ENCODE measurements around the gene CCR5AS.
"Not testable (repeated sequence)": the region's sequence is repeated elsewhere in the genome, so short reads cannot be mapped to it uniquely, and the experiment has no call there.

Gene CCR5AS

GRCh38 chr3:46429250-46429649 lies 22.4 kb upstream of the CCR5AS start:
- TF ChIP-seq CTCF (IDR thresholded peaks at IDR 0.05): no peak

GRCh38 chr3:46427916-46428833 lies 21.3 kb upstream of the CCR5AS start:
- Mint-ChIP-seq H3K36me3 (peaks cover 0 to 2% of the 10 kb centered on the region in 2 donors), H3K4me3 (no peak overlapping the region), H3K9me3 (peaks cover 11 to 19% (median 15%) of the 10 kb centered on the region in 7 donors), H3K27me3 (ENCODE audit: low read depth in 3 of 3) (no peaks in the 10 kb centered on the region), H3K27ac (no peak overlapping the region), H3K4me1 (peaks cover 11% of the 10 kb centered on the region)
- Histone ChIP-seq H3K9me3 (replicated peaks in 1 of 2; ENCODE audit: control insufficient read depth in 1 of 2, insufficient read depth in 1 of 2, low read length in 2 of 2) (peaks cover 11 to 13% of the 10 kb centered on the region in 2 donors), H2AFZ (ENCODE audit: insufficient read depth, low read depth, low read length, poor library complexity, severe bottlenecking) (no peak overlapping the region), H3K9ac (ENCODE audit: insufficient read depth, low read length, poor library complexity, severe bottlenecking) (no peak overlapping the region), H3K36me3 (replicated peaks in 1 of 2; ENCODE audit: control insufficient read depth in 1 of 2, insufficient read depth in 2 of 2, low read length in 2 of 2) (no peaks in the 10 kb centered on the region), H3K4me1 (ENCODE audit: control insufficient read depth in 1 of 2, insufficient read depth in 2 of 2, low read length in 2 of 2) (peaks cover 0 to 7% of the 10 kb centered on the region in 2 donors), H3K27ac (ENCODE audit: low read depth in 1 of 2, low read length in 2 of 2) (no peak overlapping the region), H4K20me1 (ENCODE audit: insufficient read depth, low read length) (no peaks in the 10 kb centered on the region), H3K4me2 (replicated peaks; ENCODE audit: extremely low read depth, low read length, poor library complexity, severe bottlenecking) (no peak overlapping the region), H3K4me3 (replicated peaks in 1 of 3; ENCODE audit: low read depth in 2 of 3, low read length in 3 of 3) (no peak overlapping the region), H3K27me3 (ENCODE audit: control insufficient read depth in 2 of 2, insufficient read depth in 2 of 2, low read length in 2 of 2) (no peaks in the 10 kb centered on the region), H3K79me2 (ENCODE audit: insufficient read depth, low read length) (no peaks in the 10 kb centered on the region)
- DNase-seq: no peak
- no peak for TF ChIP-seq CTCF (IDR thresholded peaks at IDR 0.05)
- 91% methylated on average over 5 of the region's 10 CpGs for WGBS (ENCODE audit: insufficient coverage)
- intact Hi-C loops (cut with micrococcal nuclease): no loop called here

More at GRCh38 chr3:46429250-46429649, 22.4 kb upstream of the CCR5AS start:
- DNase-seq: no peak
- Histone ChIP-seq H3K4me1 (ENCODE audit: control insufficient read depth in 1 of 2, insufficient read depth in 2 of 2, low read length in 2 of 2) (peaks cover 0 to 8% of the 10 kb centered on the region in 2 donors), H3K9me3 (replicated peaks in 1 of 2; ENCODE audit: control insufficient read depth in 1 of 2, insufficient read depth in 1 of 2, low read length in 2 of 2) (peaks cover 11 to 15% of the 10 kb centered on the region in 2 donors), H3K79me2 (ENCODE audit: insufficient read depth, low read length) (no peaks in the 10 kb centered on the region), H2AFZ (ENCODE audit: insufficient read depth, low read depth, low read length, poor library complexity, severe bottlenecking) (no peak overlapping the region), H3K27ac (ENCODE audit: low read depth in 1 of 2, low read length in 2 of 2) (no peak overlapping the region), H3K4me2 (replicated peaks; ENCODE audit: extremely low read depth, low read length, poor library complexity, severe bottlenecking) (no peak overlapping the region), H3K36me3 (replicated peaks in 1 of 2; ENCODE audit: control insufficient read depth in 1 of 2, insufficient read depth in 2 of 2, low read length in 2 of 2) (no peaks in the 10 kb centered on the region), H3K4me3 (replicated peaks in 1 of 3; ENCODE audit: low read depth in 2 of 3, low read length in 3 of 3) (no peak overlapping the region), H4K20me1 (ENCODE audit: insufficient read depth, low read length) (no peaks in the 10 kb centered on the region), H3K27me3 (ENCODE audit: control insufficient read depth in 2 of 2, insufficient read depth in 2 of 2, low read length in 2 of 2) (no peaks in the 10 kb centered on the region), H3K9ac (ENCODE audit: insufficient read depth, low read length, poor library complexity, severe bottlenecking) (no peak overlapping the region)
- Mint-ChIP-seq H3K4me3 (no peak overlapping the region), H3K4me1 (peaks cover 15% of the 10 kb centered on the region), H3K36me3 (peaks cover 0 to 2% of the 10 kb centered on the region in 2 donors), H3K27ac (no peak overlapping the region), H3K9me3 (peaks cover 11 to 19% (median 15%) of the 10 kb centered on the region in 7 donors), H3K27me3 (ENCODE audit: low read depth in 3 of 3) (no peaks in the 10 kb centered on the region)
- 98% methylated on average over 5 of the region's 5 CpGs for WGBS (ENCODE audit: insufficient coverage)
- intact Hi-C loops (cut with micrococcal nuclease): no loop called here

GRCh38 chr3:46427404-46427803 lies 20.5 kb upstream of the CCR5AS start:
- H3K27ac ChIP-seq (ENCODE audit: low read depth in 1 of 2, low read length in 2 of 2); H3K79me2 ChIP-seq (ENCODE audit: insufficient read depth, low read length); H3K27me3 Mint-ChIP-seq (ENCODE audit: low read depth in 3 of 3); H3K9ac ChIP-seq (ENCODE audit: insufficient read depth, low read length, poor library complexity, severe bottlenecking); H3K4me3 Mint-ChIP-seq; H3K36me3 ChIP-seq (replicated peaks in 1 of 2; ENCODE audit: control insufficient read depth in 1 of 2, insufficient read depth in 2 of 2, low read length in 2 of 2); intact Hi-C loops (cut with micrococcal nuclease); H3K4me1 ChIP-seq (ENCODE audit: control insufficient read depth in 1 of 2, insufficient read depth in 2 of 2, low read length in 2 of 2); H3K4me3 ChIP-seq (replicated peaks in 1 of 3; ENCODE audit: low read depth in 2 of 3, low read length in 3 of 3); H4K20me1 ChIP-seq (ENCODE audit: insufficient read depth, low read length); H2AFZ ChIP-seq (ENCODE audit: insufficient read depth, low read depth, low read length, poor library complexity, severe bottlenecking); DNase-seq; H3K27me3 ChIP-seq (ENCODE audit: control insufficient read depth in 2 of 2, insufficient read depth in 2 of 2, low read length in 2 of 2); H3K27ac Mint-ChIP-seq; H3K4me1 Mint-ChIP-seq; H3K4me2 ChIP-seq (replicated peaks; ENCODE audit: extremely low read depth, low read length, poor library complexity, severe bottlenecking); H3K36me3 Mint-ChIP-seq: not testable (repeated sequence)
- H3K9me3 Mint-ChIP-seq: peaks cover 9 to 17% (median 14%) of the 10 kb centered on the region in 7 donors
- no CpG with 5 or more reads among the region's 8 CpGs for WGBS (ENCODE audit: insufficient coverage)
- H3K9me3 ChIP-seq (replicated peaks in 1 of 2; ENCODE audit: control insufficient read depth in 1 of 2, insufficient read depth in 1 of 2, low read length in 2 of 2): peaks cover 9 to 11% of the 10 kb centered on the region in 2 donors

All from CD14-positive monocyte (primary cell).